GM12878 (cell line): ENCODE measurements around the gene CD93.

Experiments
- ASH2L ChIP-seq: fragments of 300-600, 200-600 bp; sonication (generic); IDR thresholded peaks from 2 replicates; pipeline ENCODE4 v1.6.1; 2017; ENCODE audit warnings: low read depth, mild to moderate bottlenecking, borderline replicate concordance
- BRCA1 ChIP-seq: IDR thresholded peaks from 2 replicates; pipeline ENCODE4 v1.6.1; 2011; ENCODE audit warnings: low read depth, low read length, improper control_type of control experiment
- EP300 ChIP-seq, 2 experiments: fragments of 150-350 bp in 1 of 2; IDR thresholded peaks; 2 replicates each; pipeline ENCODE4 v1.6.1; 2011 to 2012; ENCODE audit warnings: low read depth in 2 of 2, low read length in 2 of 2, borderline replicate concordance in 1 of 2, improper control_type of control experiment in 1 of 2, inconsistent platforms in 1 of 2; ENCODE audit not compliant: control insufficient read depth in 1 of 2
- EZH2 ChIP-seq: IDR thresholded peaks from 2 replicates; pipeline ENCODE4 v1.6.1; 2012; ENCODE audit warnings: low read depth, mild to moderate bottlenecking, control low read depth, inconsistent platforms, low read length, borderline replicate concordance; ENCODE audit not compliant: control insufficient read depth
- FOS ChIP-seq: IDR thresholded peaks from 3 replicates; pipeline ENCODE4 v1.6.1; 2011; ENCODE audit warnings: borderline replicate concordance; ENCODE audit not compliant: insufficient read length; ENCODE audit errors: extremely low read depth
- POLR2A ChIP-seq: IDR thresholded peaks from 2 replicates; pipeline ENCODE4 v1.6.1; 2011; ENCODE audit warnings: low read depth, mild to moderate bottlenecking, low read length
- RBBP5 ChIP-seq: fragments of 200-600 bp; sonication (generic); conservative IDR thresholded peaks from 2 replicates; pipeline ENCODE4 v1.6.1; 2016
- SMC3 ChIP-seq: IDR thresholded peaks from 2 replicates; pipeline ENCODE4 v1.6.1; 2011; ENCODE audit warnings: low read length, improper control_type of control experiment, borderline replicate concordance
- TBL1XR1 ChIP-seq: IDR thresholded peaks from 2 replicates; pipeline ENCODE4 v1.6.1; 2012; ENCODE audit warnings: low read depth, low read length, improper control_type of control experiment
- YY1 ChIP-seq: IDR thresholded peaks from 2 replicates; pipeline ENCODE4 v1.6.1; 2011; ENCODE audit warnings: low read depth, mild to moderate bottlenecking, low read length
- ZNF274 ChIP-seq: IDR thresholded peaks from one replicate; pipeline ENCODE4 v1.8.0; 2011; ENCODE audit not compliant: insufficient read length, insufficient read depth
- TF ChIP-seq, protein P1 (sequence below), 3 experiments: IDR thresholded peaks in 2 of 3; conservative IDR thresholded peaks in 1 of 3; 2 replicates each; pipeline ENCODE4 v1.5.1; 2011; ENCODE audit warnings: low read depth in 3 of 3, low read length in 3 of 3, mild to moderate bottlenecking in 3 of 3, control low read depth in 2 of 3, moderate library complexity in 2 of 3, inconsistent platforms in 1 of 3, mixed read lengths in 1 of 3; ENCODE audit not compliant: control insufficient read depth in 2 of 3, insufficient read depth in 1 of 3; ENCODE audit errors: extremely low read depth in 1 of 3
- TF ChIP-seq, protein P2 (sequence below): IDR thresholded peaks from 2 replicates; pipeline ENCODE4 v1.6.1; 2012; ENCODE audit warnings: low read depth, low read length, improper control_type of control experiment

DNA sequence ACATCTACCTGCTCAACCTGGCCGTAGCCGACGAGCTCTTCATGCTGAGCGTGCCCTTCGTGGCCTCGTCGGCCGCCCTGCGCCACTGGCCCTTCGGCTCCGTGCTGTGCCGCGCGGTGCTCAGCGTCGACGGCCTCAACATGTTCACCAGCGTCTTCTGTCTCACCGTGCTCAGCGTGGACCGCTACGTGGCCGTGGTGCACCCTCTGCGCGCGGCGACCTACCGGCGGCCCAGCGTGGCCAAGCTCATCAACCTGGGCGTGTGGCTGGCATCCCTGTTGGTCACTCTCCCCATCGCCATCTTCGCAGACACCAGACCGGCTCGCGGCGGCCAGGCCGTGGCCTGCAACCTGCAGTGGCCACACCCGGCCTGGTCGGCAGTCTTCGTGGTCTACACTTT is 50.4 kb downstream of the CD93 start:
- TF ChIP-seq, protein P1, sequence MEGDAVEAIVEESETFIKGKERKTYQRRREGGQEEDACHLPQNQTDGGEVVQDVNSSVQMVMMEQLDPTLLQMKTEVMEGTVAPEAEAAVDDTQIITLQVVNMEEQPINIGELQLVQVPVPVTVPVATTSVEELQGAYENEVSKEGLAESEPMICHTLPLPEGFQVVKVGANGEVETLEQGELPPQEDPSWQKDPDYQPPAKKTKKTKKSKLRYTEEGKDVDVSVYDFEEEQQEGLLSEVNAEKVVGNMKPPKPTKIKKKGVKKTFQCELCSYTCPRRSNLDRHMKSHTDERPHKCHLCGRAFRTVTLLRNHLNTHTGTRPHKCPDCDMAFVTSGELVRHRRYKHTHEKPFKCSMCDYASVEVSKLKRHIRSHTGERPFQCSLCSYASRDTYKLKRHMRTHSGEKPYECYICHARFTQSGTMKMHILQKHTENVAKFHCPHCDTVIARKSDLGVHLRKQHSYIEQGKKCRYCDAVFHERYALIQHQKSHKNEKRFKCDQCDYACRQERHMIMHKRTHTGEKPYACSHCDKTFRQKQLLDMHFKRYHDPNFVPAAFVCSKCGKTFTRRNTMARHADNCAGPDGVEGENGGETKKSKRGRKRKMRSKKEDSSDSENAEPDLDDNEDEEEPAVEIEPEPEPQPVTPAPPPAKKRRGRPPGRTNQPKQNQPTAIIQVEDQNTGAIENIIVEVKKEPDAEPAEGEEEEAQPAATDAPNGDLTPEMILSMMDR (IDR thresholded peaks at IDR 0.05 in 2 of 3, conservative IDR thresholded peaks at IDR 0.05 in 1 of 3; ENCODE audit: control insufficient read depth in 2 of 3, extremely low read depth in 1 of 3, insufficient read depth in 1 of 3, low read depth in 3 of 3, low read length in 3 of 3): no peak
- TF ChIP-seq SMC3: no peak
- TF ChIP-seq TBL1XR1: no peak
- TF ChIP-seq BRCA1: no peak
- TF ChIP-seq POLR2A: no peak
- no peak for TF ChIP-seq ZNF274
- TF ChIP-seq RBBP5: no peak
- TF ChIP-seq EP300 (IDR thresholded peaks at IDR 0.05; ENCODE audit: borderline replicate concordance in 1 of 2, control insufficient read depth in 1 of 2, low read depth in 2 of 2, low read length in 2 of 2): no peak
- TF ChIP-seq YY1: no peak
- no peak for TF ChIP-seq EZH2
- no peak for TF ChIP-seq ASH2L
- TF ChIP-seq, protein P2, sequence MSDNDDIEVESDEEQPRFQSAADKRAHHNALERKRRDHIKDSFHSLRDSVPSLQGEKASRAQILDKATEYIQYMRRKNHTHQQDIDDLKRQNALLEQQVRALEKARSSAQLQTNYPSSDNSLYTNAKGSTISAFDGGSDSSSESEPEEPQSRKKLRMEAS: no peak
- no peak for TF ChIP-seq FOS
